ENCODE data around the gene ENOX1.

ENOX1 gene

GRCh38 chr13:43666403-43666802 is 120.4 kb downstream of the ENOX1 start:
- no peak for DNase-seq (ENCODE audit: low read depth)
- H3K4me3 ChIP-seq (ENCODE audit: low read depth, low read length) = no peak overlapping the region
- no peak for TF ChIP-seq CTCF (IDR thresholded peaks at IDR 0.05; ENCODE audit: control insufficient read depth, extremely low read depth, insufficient read depth)

- no peak for TF ChIP-seq CTCF (IDR thresholded peaks at IDR 0.05; ENCODE audit: control insufficient read depth, extremely low read depth, insufficient read depth)
- H3K4me3 ChIP-seq (ENCODE audit: low read depth, low read length) = no peak overlapping the region
- DNase-seq (ENCODE audit: low read depth) = no peak
Measured at GRCh38 chr13:43665388-43665787, 121.4 kb downstream of the ENOX1 start.

GRCh38 chr13:43664700-43665191 is 122.0 kb downstream of the ENOX1 start:
- DNase-seq (ENCODE audit: low read depth) = no peak
- no peak for TF ChIP-seq CTCF (IDR thresholded peaks at IDR 0.05; ENCODE audit: control insufficient read depth, extremely low read depth, insufficient read depth)
- no peak overlapping the region for H3K4me3 ChIP-seq (ENCODE audit: low read depth, low read length)

- TF ChIP-seq CTCF (IDR thresholded peaks at IDR 0.05; ENCODE audit: control insufficient read depth, extremely low read depth, insufficient read depth) = no peak
- no peak for DNase-seq (ENCODE audit: low read depth)
- no peak overlapping the region for H3K4me3 ChIP-seq (ENCODE audit: low read depth, low read length)
Measured at GRCh38 chr13:43663474-43664090, 123.2 kb downstream of the ENOX1 start.

- DNase-seq (ENCODE audit: low read depth) = no peak
- no peak for TF ChIP-seq CTCF (IDR thresholded peaks at IDR 0.05; ENCODE audit: control insufficient read depth, extremely low read depth, insufficient read depth)
- H3K4me3 ChIP-seq (ENCODE audit: low read depth, low read length) = no peak overlapping the region
Measured at GRCh38 chr13:43662976-43663375, 123.8 kb downstream of the ENOX1 start.

- no peak for TF ChIP-seq CTCF (IDR thresholded peaks at IDR 0.05; ENCODE audit: control insufficient read depth, extremely low read depth, insufficient read depth)
- no peak for DNase-seq (ENCODE audit: low read depth)
- H3K4me3 ChIP-seq (ENCODE audit: low read depth, low read length) = no peak overlapping the region
Measured at GRCh38 chr13:43661161-43661830, 125.5 kb downstream of the ENOX1 start.
